Measurements from ENCODE around the gene CHGA.

CHGA gene

DNA sequence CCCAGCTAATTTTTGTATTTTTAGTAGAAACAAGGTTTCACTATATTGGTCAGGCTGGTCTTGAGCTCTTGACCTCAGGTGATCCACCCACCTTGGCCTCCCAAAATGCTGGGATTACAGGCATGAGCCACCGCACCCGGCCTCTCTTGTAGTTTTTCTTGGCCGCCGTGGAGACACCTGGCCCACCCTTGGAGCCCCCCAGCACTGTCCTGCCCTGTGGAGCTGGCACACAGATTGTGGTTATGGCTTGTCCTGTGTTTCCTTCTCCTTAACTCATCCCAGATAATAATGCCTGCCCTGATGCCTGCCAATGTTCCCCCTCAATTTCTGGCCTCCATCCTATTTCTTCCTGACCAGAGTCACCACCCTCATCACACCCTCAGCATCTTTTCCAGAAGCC, 57.9 kb downstream of the CHGA start:
- DNase-seq (ENCODE audit: low spot score): no peak

DNA sequence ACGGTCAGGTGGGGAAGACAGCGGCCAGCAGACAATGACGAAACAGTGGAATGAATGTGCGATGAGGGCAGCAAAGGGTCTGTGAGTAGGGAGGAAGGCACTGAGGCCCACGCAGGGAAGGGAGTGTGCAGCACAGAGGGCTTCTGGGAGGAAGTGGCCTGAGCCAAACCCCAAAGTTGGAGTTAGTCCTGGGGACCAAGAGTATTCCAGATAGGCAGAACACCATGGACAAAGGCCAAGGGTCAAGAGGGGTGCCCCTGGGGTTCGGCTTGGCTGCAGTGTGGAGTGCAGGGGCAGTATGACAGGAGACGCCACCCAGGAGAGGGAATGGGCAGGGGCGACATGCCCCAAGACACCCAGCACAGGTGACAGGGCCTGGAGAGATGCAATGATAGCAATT, 58.8 kb downstream of the CHGA start:
- DNase-seq (ENCODE audit: low spot score): no peak

DNA sequence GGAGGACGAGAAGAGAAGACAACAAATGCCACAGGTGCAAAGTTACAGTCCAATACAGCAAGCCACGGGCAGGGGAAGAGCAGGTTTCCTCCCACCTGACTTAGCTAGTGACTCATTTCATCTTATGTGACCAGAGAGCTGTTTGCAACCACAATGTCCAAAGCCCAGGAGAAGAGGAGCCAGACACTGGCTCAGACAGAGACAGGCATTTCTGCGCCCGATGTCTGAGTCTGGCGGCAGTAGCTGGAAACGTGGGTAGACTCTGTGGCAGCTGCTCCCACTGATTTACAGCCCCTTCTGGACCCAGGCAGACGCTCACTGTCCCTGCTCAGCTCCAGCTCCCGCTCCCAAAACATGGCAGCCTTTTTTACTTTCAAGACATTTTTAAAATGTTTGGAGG, 60.0 kb downstream of the CHGA start:
- no peak for DNase-seq (ENCODE audit: low spot score)

DNA sequence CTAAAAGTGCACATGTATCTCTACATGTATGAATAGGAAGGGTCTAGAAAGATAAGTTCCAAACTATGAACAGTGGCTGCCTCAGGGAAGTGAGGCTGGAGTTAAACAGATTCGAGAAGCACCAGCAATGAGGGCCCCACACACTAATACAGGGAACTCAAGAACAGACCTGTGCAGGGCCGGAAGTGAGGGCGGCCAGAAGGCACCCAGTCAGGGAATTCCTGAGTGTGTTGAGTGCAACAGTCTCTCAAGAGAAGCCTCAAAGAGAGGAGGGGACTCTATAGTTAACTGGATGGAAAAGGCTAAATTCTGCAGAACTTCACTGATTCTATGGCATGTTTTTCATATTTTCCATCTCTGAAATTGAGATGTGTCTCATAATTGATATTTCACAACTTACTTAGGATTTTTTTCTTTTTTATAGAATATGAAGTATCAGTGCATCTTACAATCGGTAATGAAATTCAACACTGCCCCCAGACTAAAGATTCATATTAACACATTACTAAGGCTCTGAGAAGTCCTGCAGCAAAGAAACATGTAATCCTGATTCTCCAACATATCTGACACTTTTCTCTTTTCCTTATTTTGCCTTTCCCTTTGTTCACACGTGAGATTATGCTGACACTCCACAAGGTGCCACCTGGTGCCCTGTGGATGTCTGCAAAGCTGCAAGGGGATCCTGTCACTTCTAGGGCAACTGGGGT, 61.3 kb downstream of the CHGA start:
- no peak for DNase-seq (ENCODE audit: low spot score)
